ENCODE results near the gene CCDC170.

DNA sequence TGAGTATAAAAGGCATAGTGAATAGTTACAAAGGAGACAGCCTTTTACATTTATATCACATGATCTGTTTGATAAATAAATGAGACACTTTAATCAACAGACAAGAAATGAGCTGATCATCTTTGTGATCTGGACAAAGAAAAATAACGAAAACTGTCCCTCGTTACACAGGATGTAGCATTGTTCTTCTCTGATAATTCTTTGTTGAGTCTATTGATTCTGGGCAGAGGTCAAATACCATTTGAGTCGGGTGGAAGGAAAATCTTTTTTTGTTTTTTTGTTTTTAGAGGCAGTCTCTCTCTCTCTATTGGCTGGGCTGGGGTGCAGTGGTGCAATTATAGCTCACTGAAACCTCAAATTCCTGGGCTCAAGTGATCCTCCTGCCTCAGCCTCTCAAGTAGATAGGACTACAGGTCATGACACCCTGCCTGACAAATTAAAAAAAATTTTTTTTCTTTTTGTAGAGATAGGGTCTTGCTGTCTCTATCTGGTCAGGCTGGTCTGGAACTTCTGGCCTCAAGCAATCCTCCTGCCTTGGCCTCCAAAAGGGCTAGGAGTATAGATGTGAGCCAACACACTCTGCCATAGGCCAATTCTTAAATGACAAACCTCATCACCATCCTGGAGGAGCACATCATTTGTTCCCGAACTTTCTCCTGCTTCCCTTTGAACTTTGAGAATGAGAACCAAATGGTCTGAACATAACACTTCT, 41.8 kb downstream of the CCDC170 start:
- TF ChIP-seq SIRT6 (IDR thresholded peaks at IDR 0.05; ENCODE audit: low read length): no peak
- TF ChIP-seq, protein P1, sequence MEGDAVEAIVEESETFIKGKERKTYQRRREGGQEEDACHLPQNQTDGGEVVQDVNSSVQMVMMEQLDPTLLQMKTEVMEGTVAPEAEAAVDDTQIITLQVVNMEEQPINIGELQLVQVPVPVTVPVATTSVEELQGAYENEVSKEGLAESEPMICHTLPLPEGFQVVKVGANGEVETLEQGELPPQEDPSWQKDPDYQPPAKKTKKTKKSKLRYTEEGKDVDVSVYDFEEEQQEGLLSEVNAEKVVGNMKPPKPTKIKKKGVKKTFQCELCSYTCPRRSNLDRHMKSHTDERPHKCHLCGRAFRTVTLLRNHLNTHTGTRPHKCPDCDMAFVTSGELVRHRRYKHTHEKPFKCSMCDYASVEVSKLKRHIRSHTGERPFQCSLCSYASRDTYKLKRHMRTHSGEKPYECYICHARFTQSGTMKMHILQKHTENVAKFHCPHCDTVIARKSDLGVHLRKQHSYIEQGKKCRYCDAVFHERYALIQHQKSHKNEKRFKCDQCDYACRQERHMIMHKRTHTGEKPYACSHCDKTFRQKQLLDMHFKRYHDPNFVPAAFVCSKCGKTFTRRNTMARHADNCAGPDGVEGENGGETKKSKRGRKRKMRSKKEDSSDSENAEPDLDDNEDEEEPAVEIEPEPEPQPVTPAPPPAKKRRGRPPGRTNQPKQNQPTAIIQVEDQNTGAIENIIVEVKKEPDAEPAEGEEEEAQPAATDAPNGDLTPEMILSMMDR (IDR thresholded peaks at IDR 0.05; ENCODE audit: control extremely low read depth in 1 of 3, insufficient read depth in 1 of 3, low read depth in 1 of 3, low read length in 3 of 3): no peak
- no peak for TF ChIP-seq BACH1 (IDR thresholded peaks at IDR 0.05; ENCODE audit: low read length)
- TF ChIP-seq CHD1 (IDR thresholded peaks at IDR 0.05; ENCODE audit: low read depth, low read length): no peak
- no peak for TF ChIP-seq FOSL1 (IDR thresholded peaks at IDR 0.05; ENCODE audit: insufficient read depth, low read depth, low read length)
- no peak for TF ChIP-seq POLR2A (IDR thresholded peaks at IDR 0.05; ENCODE audit: control extremely low read depth in 1 of 2, low read depth in 2 of 2, low read length in 2 of 2)
- TF ChIP-seq SIX5 (IDR thresholded peaks at IDR 0.05; ENCODE audit: low read depth, low read length): no peak
